MCF 10A (cell line): Measurements from ENCODE around the gene MGAT4B. TPM values are rescaled to one million over a fixed set of nuclear protein-coding genes. Genes with fewer than 3 reads are reported as not detected.

ENCODE experiments used
- BruUV-seq: library from RNA; stranded (reverse); fragments of 400-500 nt; replicated peaks from 2 replicates; lab custom pipeline; 2021; lab: Mats Ljungman, UMichigan
- CTCF ChIA-PET: fragments of 300-600 bp; sonication (Branson Sonifier 250); formaldehyde crosslinking; extraction: SDS; loops from one replicate; lab custom pipeline; 2021; ENCODE audit warnings: antibody characterized with exemption, inconsistent platforms; lab: Yijun Ruan, JAX
- POLR2A ChIA-PET: fragments of 300-600, 350-650 bp; sonication (Branson Sonifier 250); formaldehyde crosslinking; extraction: SDS; loops from one replicate; lab custom pipeline; 2020; ENCODE audit warnings: antibody characterized with exemption, inconsistent platforms; lab: Yijun Ruan, JAX
- DNase-seq: peaks from one replicate; pipeline ENCODE4 v3.0.0-alpha.2; 2018; ENCODE audit not compliant: unreplicated experiment
- H3K27ac Mint-ChIP-seq: one replicate; pipeline ENCODE4 v1.8.0; 2022; ENCODE audit warnings: mild to moderate bottlenecking, low read depth, mixed read lengths; ENCODE audit not compliant: unreplicated experiment
- H3K27me3 Mint-ChIP-seq: one replicate; pipeline ENCODE4 v1.8.0; 2022; ENCODE audit warnings: mixed read lengths; ENCODE audit not compliant: insufficient read depth, unreplicated experiment
- H3K36me3 Mint-ChIP-seq: one replicate; pipeline ENCODE4 v1.8.0; 2022; ENCODE audit warnings: mild to moderate bottlenecking, moderate library complexity, mixed read lengths; ENCODE audit not compliant: insufficient read depth, unreplicated experiment
- H3K4me1 Mint-ChIP-seq: one replicate; pipeline ENCODE4 v1.8.0; 2022; ENCODE audit warnings: mixed read lengths; ENCODE audit not compliant: insufficient read depth, unreplicated experiment
- H3K4me3 Mint-ChIP-seq: one replicate; pipeline ENCODE4 v1.8.0; 2022; ENCODE audit warnings: mild to moderate bottlenecking, moderate library complexity, mixed read lengths; ENCODE audit not compliant: unreplicated experiment
- H3K9me3 Mint-ChIP-seq: one replicate; pipeline ENCODE4 v1.8.0; 2022; ENCODE audit warnings: mixed read lengths; ENCODE audit not compliant: unreplicated experiment
- intact Hi-C: fragments of 100-400 bp; cut with micrococcal nuclease; formaldehyde crosslinking; loops from 2 replicates; pipeline ENCODE4 v1.14.1; 2022
- total RNA-seq: library from RNA; stranded (reverse); gene quantifications from 2 replicates; pipeline ENCODE4 v1.2.3, GENCODE V29; 2022
- TF ChIP-seq, protein P1 (sequence below): fragments of 200-600 bp; IDR thresholded peaks from one replicate; pipeline ENCODE4 v1.8.0; 2022; ENCODE audit warnings: antibody characterized with exemption, mild to moderate bottlenecking; ENCODE audit not compliant: unreplicated experiment

MGAT4B gene
- total RNA-seq, 1 experiment from 2014 or later, result 153 TPM

DNA sequence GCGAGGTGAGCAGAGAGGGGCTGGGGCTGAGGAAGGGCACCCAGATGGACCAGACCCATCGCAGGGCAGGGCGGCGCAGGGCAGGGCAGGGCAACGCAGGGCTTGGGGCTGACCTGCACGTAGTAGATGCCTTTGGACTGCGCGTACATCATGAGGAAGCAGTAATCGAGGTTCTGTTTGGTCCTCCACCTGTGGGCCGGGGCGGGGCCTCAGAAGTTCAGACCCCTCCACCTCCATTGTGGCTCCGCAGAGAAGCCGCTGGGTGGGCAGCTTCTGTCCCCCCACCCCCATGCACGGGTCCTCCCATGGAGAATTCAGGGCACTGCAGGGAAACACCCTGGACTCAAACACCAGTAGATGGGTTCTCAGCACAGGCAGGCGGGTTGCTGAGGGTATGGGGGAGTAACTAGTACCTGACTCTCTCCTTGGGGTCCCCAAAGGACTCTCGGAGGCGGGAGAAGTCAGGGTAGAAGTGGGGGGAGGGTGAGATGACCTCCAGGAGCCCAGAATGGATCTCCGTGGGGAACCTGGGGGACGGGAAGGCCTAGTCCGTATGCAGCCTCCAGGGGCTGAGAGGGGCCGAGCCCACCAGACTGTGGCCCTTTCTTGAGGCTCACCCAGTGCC lies 6.5 kb downstream of the MGAT4B start:
- no peak overlapping the region for H3K27ac Mint-ChIP-seq
- DNase-seq, result no peak
- peaks cover 55% of the 10 kb centered on the region for H3K36me3 Mint-ChIP-seq
- H3K4me1 Mint-ChIP-seq, result peaks cover 32% of the 10 kb centered on the region
- BruUV-seq, result no TSS peak
- no peaks in the 10 kb centered on the region for H3K27me3 Mint-ChIP-seq
- intact Hi-C loops, result no loop called here
- TF ChIP-seq, protein P1, sequence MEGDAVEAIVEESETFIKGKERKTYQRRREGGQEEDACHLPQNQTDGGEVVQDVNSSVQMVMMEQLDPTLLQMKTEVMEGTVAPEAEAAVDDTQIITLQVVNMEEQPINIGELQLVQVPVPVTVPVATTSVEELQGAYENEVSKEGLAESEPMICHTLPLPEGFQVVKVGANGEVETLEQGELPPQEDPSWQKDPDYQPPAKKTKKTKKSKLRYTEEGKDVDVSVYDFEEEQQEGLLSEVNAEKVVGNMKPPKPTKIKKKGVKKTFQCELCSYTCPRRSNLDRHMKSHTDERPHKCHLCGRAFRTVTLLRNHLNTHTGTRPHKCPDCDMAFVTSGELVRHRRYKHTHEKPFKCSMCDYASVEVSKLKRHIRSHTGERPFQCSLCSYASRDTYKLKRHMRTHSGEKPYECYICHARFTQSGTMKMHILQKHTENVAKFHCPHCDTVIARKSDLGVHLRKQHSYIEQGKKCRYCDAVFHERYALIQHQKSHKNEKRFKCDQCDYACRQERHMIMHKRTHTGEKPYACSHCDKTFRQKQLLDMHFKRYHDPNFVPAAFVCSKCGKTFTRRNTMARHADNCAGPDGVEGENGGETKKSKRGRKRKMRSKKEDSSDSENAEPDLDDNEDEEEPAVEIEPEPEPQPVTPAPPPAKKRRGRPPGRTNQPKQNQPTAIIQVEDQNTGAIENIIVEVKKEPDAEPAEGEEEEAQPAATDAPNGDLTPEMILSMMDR, result no peak
- POLR2A ChIA-PET, result interaction anchor here (0.9 kb wide), 1 partner anchor 21 kb away, joined by 3 read pairs; the partner anchor contains the start of gene SQSTM1
- no peaks in the 10 kb centered on the region for H3K9me3 Mint-ChIP-seq
- no peak overlapping the region for H3K4me3 Mint-ChIP-seq
- CTCF ChIA-PET, result interaction anchor here (0.6 kb wide), 1 partner anchor 34 kb away, joined by 3 read pairs; no protein-coding TSS in a partner anchor

DNA sequence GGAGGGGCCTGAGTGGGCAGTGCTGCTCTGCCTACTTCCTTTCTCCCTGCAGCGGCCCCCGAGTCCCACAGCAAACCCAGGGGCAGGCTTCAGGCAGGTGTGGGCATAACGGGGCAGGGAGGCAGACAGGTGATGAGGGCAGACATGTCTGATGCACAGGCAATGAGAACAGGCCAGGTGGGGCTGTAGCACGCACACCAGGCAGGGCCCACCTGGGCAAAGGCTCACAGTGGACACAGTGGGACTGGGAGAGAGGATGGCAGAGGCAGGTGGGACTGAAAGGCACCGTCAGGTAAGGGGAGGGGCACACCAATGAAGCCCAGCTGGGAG lies 7.1 kb downstream of the MGAT4B start:
- intact Hi-C loops, result no loop called here
- POLR2A ChIA-PET, result interaction anchor here (0.9 kb wide), 1 partner anchor 21 kb away, joined by 3 read pairs; the partner anchor contains the start of gene SQSTM1
- Mint-ChIP-seq H3K9me3 (no peaks in the 10 kb centered on the region), H3K4me3 (no peak overlapping the region), H3K4me1 (peaks cover 26% of the 10 kb centered on the region), H3K36me3 (peaks cover 55% of the 10 kb centered on the region), H3K27ac (no peak overlapping the region), H3K27me3 (no peaks in the 10 kb centered on the region)
- TF ChIP-seq, protein P1, result no peak
- no TSS peak for BruUV-seq
- no peak for DNase-seq
- CTCF ChIA-PET, result no interaction called here

DNA sequence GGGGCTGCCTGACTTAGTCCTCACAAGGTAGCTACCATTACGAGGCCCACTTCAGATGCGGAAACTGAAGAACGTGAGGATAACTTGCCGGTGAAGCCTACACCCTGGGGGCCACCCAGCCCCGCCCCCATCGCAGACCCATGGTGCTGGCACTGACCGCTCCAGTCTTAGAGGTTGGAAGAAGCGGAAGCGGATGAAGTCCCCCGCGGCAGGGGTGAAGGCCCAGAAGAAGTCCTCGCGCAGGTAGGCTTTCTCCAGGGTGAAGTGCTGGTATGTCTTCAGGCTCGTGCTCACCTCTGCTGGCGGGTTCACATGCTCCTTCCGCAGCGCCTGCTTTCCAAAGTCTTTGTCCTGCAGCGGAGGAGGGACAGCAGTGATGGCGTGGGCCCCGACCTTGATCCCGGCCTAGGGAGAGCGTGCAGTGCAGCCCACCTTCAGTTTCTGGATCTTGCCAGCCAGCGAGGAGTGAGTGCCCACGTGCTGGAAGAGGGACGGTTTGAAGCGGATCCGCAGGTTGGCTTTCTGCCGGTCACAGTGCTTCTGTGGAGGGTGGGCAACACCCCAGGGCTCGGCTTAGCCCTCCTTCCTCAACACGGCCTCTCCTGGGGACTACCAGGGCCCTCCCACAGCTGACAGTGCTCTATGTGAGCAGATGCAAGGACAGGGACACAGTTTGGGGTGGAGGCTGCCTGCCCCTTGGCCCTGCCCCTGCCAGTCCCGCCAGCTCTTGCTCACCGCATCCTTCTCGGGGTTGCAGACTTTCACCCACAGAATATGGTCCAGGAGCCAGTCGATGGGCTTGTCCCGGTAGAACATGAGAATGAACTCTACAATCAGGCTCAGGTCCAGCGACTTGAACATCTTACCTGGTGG lies 7.7 kb downstream of the MGAT4B start:
- POLR2A ChIA-PET, result interaction anchor here (0.6 to 1.4 kb wide), 3 partner anchors 21 to 36 kb away, joined by 3 to 6 read pairs (median 4); partner anchors contain the start of gene SQSTM1
- Mint-ChIP-seq H3K27ac (no peak overlapping the region), H3K9me3 (no peaks in the 10 kb centered on the region), H3K4me1 (peaks cover 20% of the 10 kb centered on the region), H3K4me3 (no peak overlapping the region), H3K27me3 (no peaks in the 10 kb centered on the region), H3K36me3 (peaks cover 52% of the 10 kb centered on the region)
- DNase-seq, result no peak
- intact Hi-C loops, result no loop called here
- CTCF ChIA-PET, result interaction anchor here (0.6 to 3.6 kb wide), 2 partner anchors 36 to 59 kb away, joined by 3 to 42 read pairs; no protein-coding TSS in a partner anchor
- TF ChIP-seq, protein P1, result no peak
- BruUV-seq, result no TSS peak
